ENCODE results near the gene CIDEB. TPM values are rescaled to one million over a fixed set of nuclear protein-coding genes. Genes with fewer than 3 reads are reported as not detected.
"Not testable (repeated sequence)": the region's sequence is repeated elsewhere in the genome, so short reads cannot be mapped to it uniquely, and the experiment has no call there.

CIDEB gene
- total and polyA plus RNA-seq, 2 donors (not counting 1 experiment from before 2014, with no cell fraction given) = 26.2 to 32.8 TPM

GRCh38 chr14:24327914-24328313 lies 20.1 kb upstream of the CIDEB start:
- H3K4me1 Mint-ChIP-seq = peaks cover 26% of the 10 kb centered on the region
- POLR2A ChIA-PET; H3K79me2 ChIP-seq (ENCODE audit: control insufficient read depth, insufficient read depth, low read length); H3K4me2 ChIP-seq (replicated peaks; ENCODE audit: low read depth, low read length, poor library complexity, severe bottlenecking); H3K27ac ChIP-seq (ENCODE audit: low read length in 2 of 2); H3K9me3 Mint-ChIP-seq (ENCODE audit: insufficient read depth); H3K9ac ChIP-seq (ENCODE audit: low read length); H2AFZ ChIP-seq (ENCODE audit: insufficient read depth, low read depth, low read length, poor library complexity, severe bottlenecking); ATAC-seq (ENCODE audit: low read depth); H3K4me3 Mint-ChIP-seq; H3K36me3 ChIP-seq (replicated peaks in 1 of 2; ENCODE audit: control extremely low read depth in 1 of 2, control insufficient read depth in 1 of 2, extremely low read depth in 1 of 2, insufficient read depth in 2 of 2, low read length in 1 of 2); H3K9me3 ChIP-seq (ENCODE audit: control extremely low read depth in 1 of 3, control insufficient read depth in 2 of 3, insufficient read depth in 1 of 3, low read length in 2 of 3); H3K27ac Mint-ChIP-seq; H4K20me1 ChIP-seq (ENCODE audit: control insufficient read depth, insufficient read depth, low read length, poor library complexity, severe bottlenecking); H3K4me3 ChIP-seq (ENCODE audit: control extremely low read depth in 1 of 5, extremely low read depth in 1 of 5, insufficient read depth in 1 of 5, low read depth in 2 of 5, low read length in 4 of 5); DNase-seq; H3K27me3 Mint-ChIP-seq: not testable (repeated sequence)
- Histone ChIP-seq H3K27me3 (replicated peaks in 1 of 4; ENCODE audit: control extremely low read depth in 1 of 4, control insufficient read depth in 3 of 4, insufficient read depth in 4 of 4, low read length in 3 of 4) (peaks cover 0 to 11% (median 3%) of the 10 kb centered on the region in 4 experiments), H3K4me1 (ENCODE audit: control insufficient read depth in 2 of 2, insufficient read depth in 2 of 2, low read length in 2 of 2) (peaks cover 18 to 23% of the 10 kb centered on the region in 2 donors)
- CTCF ChIA-PET = interaction anchor here (1.0 to 16.1 kb wide), 10 partner anchors 12 to 346 kb away, joined by 3 to 650 read pairs (median 6); partner anchors contain the start of genes CBLN3, CIDEB, KHNYN and LTB4R
- peak; percentile 60 for TF ChIP-seq CTCF (IDR thresholded peaks at IDR 0.05)
- 0% methylated on average over 1 of the region's 9 CpGs for WGBS (ENCODE audit: insufficient coverage)
- intact Hi-C loops (cut with micrococcal nuclease) = loop anchor here (1.0 kb wide), 1 partner anchor 103 kb away; no protein-coding TSS in a partner anchor

GRCh38 chr14:24327303-24327702 lies 19.5 kb upstream of the CIDEB start:
- CTCF ChIA-PET = interaction anchor here (0.6 to 16.1 kb wide), 14 partner anchors 9 to 1533 kb away, joined by 3 to 650 read pairs (median 4); partner anchors contain the start of genes CBLN3, CIDEB, KHNYN and LTB4R

More at GRCh38 chr14:24327303-24327702, 19.5 kb upstream of the CIDEB start:
- Mint-ChIP-seq H3K4me3 (no peak overlapping the region), H3K4me1 (peaks cover 22% of the 10 kb centered on the region), H3K27me3 (peaks cover 1% of the 10 kb centered on the region), H3K27ac (no peak overlapping the region), H3K9me3 (ENCODE audit: insufficient read depth) (no peaks in the 10 kb centered on the region)
- H3K9me3 ChIP-seq (ENCODE audit: control extremely low read depth in 1 of 3, control insufficient read depth in 2 of 3, insufficient read depth in 1 of 3, low read length in 2 of 3) = peaks cover 0 to under 1% (median 0%) of the 10 kb centered on the region in 3 donors
- H3K4me2 ChIP-seq (replicated peaks; ENCODE audit: low read depth, low read length, poor library complexity, severe bottlenecking) = no peak overlapping the region
- TF ChIP-seq EZH2 (IDR thresholded peaks at IDR 0.05; ENCODE audit: borderline replicate concordance, insufficient read depth, low read depth, low read length, poor library complexity, severe bottlenecking) = no peak
- no peak for TF ChIP-seq CTCF (IDR thresholded peaks at IDR 0.05)
- no peak for DNase-seq
- H3K4me1 ChIP-seq (ENCODE audit: control insufficient read depth in 2 of 2, insufficient read depth in 2 of 2, low read length in 2 of 2) = peaks cover 12 to 17% of the 10 kb centered on the region in 2 donors
- no peaks in the 10 kb centered on the region for H3K36me3 ChIP-seq (replicated peaks in 1 of 2; ENCODE audit: control extremely low read depth in 1 of 2, control insufficient read depth in 1 of 2, extremely low read depth in 1 of 2, insufficient read depth in 2 of 2, low read length in 1 of 2)
- no peaks in the 10 kb centered on the region for H4K20me1 ChIP-seq (ENCODE audit: control insufficient read depth, insufficient read depth, low read length, poor library complexity, severe bottlenecking)
- peak overlapping the region; percentile 16 for H2AFZ ChIP-seq (ENCODE audit: insufficient read depth, low read depth, low read length, poor library complexity, severe bottlenecking)
- WGBS (ENCODE audit: insufficient coverage) = 77% methylated on average over 2 of the region's 2 CpGs
- H3K79me2 ChIP-seq (ENCODE audit: control insufficient read depth, insufficient read depth, low read length) = no peaks in the 10 kb centered on the region
- POLR2A ChIA-PET = no interaction called here
- no peak for ATAC-seq (ENCODE audit: low read depth)
- no peak overlapping the region for H3K9ac ChIP-seq (ENCODE audit: low read length)
- H3K27me3 ChIP-seq (replicated peaks in 1 of 4; ENCODE audit: control extremely low read depth in 1 of 4, control insufficient read depth in 3 of 4, insufficient read depth in 4 of 4, low read length in 3 of 4) = peaks cover 0 to 6% (median under 1%) of the 10 kb centered on the region in 4 experiments
- intact Hi-C loops (cut with micrococcal nuclease) = no loop called here
- H3K4me3 ChIP-seq (ENCODE audit: control extremely low read depth in 1 of 5, extremely low read depth in 1 of 5, insufficient read depth in 1 of 5, low read depth in 2 of 5, low read length in 4 of 5) = no peak overlapping the region
- no peak overlapping the region for H3K27ac ChIP-seq (ENCODE audit: low read length in 2 of 2)

Data from B cell (primary cell).